AG10803 (cell line): ENCODE results near the gene CD2.

Experiments used
- DNase-seq: peaks from one replicate; pipeline ENCODE4 v3.0.0; 2010; ENCODE audit warnings: low read depth
- H3K4me3 ChIP-seq: 2 replicates; pipeline ENCODE4 v1.5.1; 2011; ENCODE audit warnings: mild to moderate bottlenecking, low read length, control low read depth
- CTCF ChIP-seq: conservative IDR thresholded peaks from 2 replicates; pipeline ENCODE4 v1.5.1; 2011; ENCODE audit warnings: mild to moderate bottlenecking, low read length, control low read depth, inconsistent platforms

CD2 gene

DNA sequence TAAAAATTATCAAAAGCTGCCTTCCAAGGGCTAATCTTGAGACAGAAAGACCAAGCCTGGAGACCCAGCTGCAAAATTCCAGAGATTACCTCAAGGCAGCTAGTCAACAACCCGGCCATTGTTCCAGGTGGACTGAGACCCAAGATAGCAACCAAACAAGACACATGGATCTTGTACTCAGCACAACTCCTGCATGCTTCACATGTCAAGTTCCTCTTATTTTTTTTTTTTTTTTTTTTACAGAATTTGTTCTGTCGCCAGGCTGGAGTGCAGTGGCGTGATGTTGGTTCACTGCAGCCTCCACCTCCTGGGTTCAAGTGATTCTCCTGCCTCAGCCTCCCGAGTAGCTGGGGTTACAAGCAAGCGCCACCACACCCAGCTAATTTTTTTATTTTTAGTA is 40.1 kb downstream of the CD2 start:
- DNase-seq: no peak
- TF ChIP-seq CTCF: no peak
- H3K4me3 ChIP-seq: no peak overlapping the region

DNA sequence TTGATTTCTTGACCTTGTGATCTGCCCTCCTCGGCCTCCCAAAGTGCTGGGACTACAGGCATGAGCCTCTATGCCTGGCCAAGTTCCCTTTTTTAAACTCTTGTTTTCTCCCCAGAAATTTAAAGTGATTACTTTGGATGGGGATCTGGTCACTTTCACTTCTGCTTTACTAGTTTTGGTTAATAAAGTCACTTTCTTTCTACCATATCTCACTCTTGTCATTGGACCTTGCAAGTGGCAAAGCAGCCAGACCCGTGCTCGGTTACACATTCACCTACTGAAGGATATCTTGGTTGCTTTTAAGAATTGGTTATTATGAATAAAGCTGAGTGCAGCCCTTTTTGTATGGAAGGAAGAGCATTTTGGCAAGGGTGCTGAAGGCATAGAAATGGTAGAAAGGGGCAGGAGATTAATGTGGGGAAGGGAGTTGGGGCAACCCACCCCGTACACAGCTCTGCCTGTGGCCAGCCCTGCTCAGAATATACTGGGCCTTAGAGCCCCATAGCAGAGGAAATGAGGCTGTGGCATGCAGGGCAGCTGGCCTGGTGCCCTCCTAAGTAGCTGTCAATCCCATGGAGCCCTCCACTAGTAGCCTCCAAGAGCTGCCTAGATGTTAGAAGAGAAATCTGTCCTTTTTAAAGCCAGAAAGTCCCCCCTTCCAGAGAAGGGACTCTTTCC is 40.7 kb downstream of the CD2 start:
- no peak for DNase-seq
- no peak for TF ChIP-seq CTCF

GRCh38 chr1:116795482-116795829 is 41.2 kb downstream of the CD2 start:
- no peak overlapping the region for H3K4me3 ChIP-seq
- DNase-seq: no peak
- no peak for TF ChIP-seq CTCF

More for the DNA sequence above, 40.7 kb downstream of the CD2 start:
- H3K4me3 ChIP-seq: no peak overlapping the region

GRCh38 chr1:116804736-116805135 is 50.5 kb downstream of the CD2 start:
- no peak overlapping the region for H3K4me3 ChIP-seq
- DNase-seq: no peak
- no peak for TF ChIP-seq CTCF

DNA sequence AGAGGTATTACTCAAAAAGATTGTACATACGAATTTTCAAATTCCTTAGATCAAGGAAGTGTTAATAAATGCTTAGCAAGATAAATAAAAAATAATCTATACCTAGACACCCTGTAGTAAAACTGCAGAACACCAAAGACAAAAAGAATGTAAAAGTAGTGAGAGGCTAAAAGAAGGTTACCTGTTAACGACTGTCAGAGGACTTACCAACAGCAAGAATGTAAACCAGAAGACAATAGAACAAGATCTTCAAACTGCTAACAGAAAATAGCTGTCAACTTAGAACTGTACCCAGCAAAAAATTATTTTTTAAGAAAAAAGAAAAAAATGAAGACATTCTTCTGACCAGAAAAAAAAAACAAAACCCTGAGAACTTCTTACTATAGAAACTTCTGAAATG is 51.2 kb downstream of the CD2 start:
- no peak for DNase-seq
- TF ChIP-seq CTCF: no peak
- H3K4me3 ChIP-seq: no peak overlapping the region

- no peak for DNase-seq
- no peak overlapping the region for H3K4me3 ChIP-seq
- TF ChIP-seq CTCF: no peak
Observed at GRCh38 chr1:116806245-116806644, 52.0 kb downstream of the CD2 start.

- TF ChIP-seq CTCF: no peak
- no peak overlapping the region for H3K4me3 ChIP-seq
Observed at GRCh38 chr1:116806671-116807070, 52.4 kb downstream of the CD2 start.

More at GRCh38 chr1:116806671-116807070, 52.4 kb downstream of the CD2 start:
- no peak for DNase-seq
